Measurements from ENCODE around the gene TSPAN3. TPM values are rescaled to one million over a fixed set of nuclear protein-coding genes. Genes with fewer than 3 reads are reported as not detected.

Gene TSPAN3
- total and polyA plus RNA-seq, 8 donors, result 71.6 to 173 (median 89.2) TPM

DNA sequence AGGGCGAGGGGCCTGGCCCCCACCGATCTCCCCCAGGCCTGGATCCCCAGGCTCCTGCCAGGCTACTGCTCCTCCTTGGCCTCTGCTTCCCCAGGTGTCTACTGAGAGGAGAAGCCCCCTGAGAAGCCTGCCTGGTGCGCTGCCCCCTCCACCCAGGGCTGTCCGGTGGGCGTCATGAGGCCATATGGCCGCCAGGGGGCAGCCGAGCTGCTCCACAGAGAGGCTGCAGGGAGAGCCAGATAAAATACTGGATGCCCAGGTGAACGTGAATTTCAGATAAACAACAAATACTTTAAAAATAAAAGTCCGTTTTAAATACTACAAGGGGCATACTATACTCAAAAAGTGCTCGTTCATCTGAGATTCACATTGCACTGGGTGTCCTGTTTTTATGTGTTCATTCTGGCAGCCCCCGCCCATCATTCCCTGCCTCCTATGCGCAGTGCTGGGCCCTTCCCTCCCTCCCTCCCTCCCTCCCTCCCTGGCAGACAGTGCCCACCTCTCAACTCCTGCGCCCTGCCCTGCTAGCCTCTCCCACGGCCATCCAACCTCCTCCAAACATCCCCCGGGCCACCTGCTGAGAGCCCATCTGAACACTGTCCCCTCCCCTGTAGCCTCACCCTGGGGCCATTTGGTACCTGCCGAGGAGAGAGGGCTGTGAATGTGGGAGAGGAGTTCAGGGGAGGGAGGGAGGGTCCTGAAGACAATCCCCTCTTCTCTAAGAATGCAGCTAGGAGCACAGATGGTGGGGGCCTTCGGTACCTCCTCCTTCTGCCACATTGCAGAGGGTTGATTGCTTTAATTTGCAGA lies 46.4 kb downstream of the TSPAN3 start:
- Histone ChIP-seq H3K36me3 (no peaks in the 10 kb centered on the region), H3K9me3 (no peaks in the 10 kb centered on the region), H3K4me1 (peaks cover 0 to 4% (median 3%) of the 10 kb centered on the region in 3 donors), H3K27ac (no peak overlapping the region), H3K27me3 (no peaks in the 10 kb centered on the region), H3K4me3 (no peak overlapping the region)
- ATAC-seq (peak; percentile 67 to 82 (median 74)), DNase-seq (peak; percentile 44 to 92 (median 76)), FAIRE-seq (no peak)
- WGBS, 2 donors, result 29 to 32% methylated on average over 17 of the region's 17 CpGs
- intact Hi-C loops (cut with DNase I), result loop anchor here in 1 of 3 donors (10.0 kb wide), 1 partner anchor 520 kb away; no protein-coding TSS in a partner anchor
- peak; percentile 87 to 98 (median 94) for TF ChIP-seq CTCF (IDR thresholded peaks at IDR 0.05)

- Histone ChIP-seq H3K9me3 (no peaks in the 10 kb centered on the region), H3K36me3 (no peaks in the 10 kb centered on the region), H3K4me3 (no peak overlapping the region), H3K27ac (no peak overlapping the region), H3K27me3 (no peaks in the 10 kb centered on the region), H3K4me1 (peaks cover 0 to 4% (median 3%) of the 10 kb centered on the region in 3 donors)
- 50 to 56% methylated on average over 20 of the region's 20 CpGs for WGBS, 2 donors
- intact Hi-C loops (cut with DNase I), result loop anchor here in 1 of 3 donors (10.0 kb wide), 1 partner anchor 521 kb away; no protein-coding TSS in a partner anchor
- no peak for FAIRE-seq
- peak in 4 of 6 donors; percentile 1 to 49 (median 30) for DNase-seq
- TF ChIP-seq CTCF (IDR thresholded peaks at IDR 0.05), result no peak
- no peak for ATAC-seq
Measured at GRCh38 chr15:77023576-77024272, 47.2 kb downstream of the TSPAN3 start.

DNA sequence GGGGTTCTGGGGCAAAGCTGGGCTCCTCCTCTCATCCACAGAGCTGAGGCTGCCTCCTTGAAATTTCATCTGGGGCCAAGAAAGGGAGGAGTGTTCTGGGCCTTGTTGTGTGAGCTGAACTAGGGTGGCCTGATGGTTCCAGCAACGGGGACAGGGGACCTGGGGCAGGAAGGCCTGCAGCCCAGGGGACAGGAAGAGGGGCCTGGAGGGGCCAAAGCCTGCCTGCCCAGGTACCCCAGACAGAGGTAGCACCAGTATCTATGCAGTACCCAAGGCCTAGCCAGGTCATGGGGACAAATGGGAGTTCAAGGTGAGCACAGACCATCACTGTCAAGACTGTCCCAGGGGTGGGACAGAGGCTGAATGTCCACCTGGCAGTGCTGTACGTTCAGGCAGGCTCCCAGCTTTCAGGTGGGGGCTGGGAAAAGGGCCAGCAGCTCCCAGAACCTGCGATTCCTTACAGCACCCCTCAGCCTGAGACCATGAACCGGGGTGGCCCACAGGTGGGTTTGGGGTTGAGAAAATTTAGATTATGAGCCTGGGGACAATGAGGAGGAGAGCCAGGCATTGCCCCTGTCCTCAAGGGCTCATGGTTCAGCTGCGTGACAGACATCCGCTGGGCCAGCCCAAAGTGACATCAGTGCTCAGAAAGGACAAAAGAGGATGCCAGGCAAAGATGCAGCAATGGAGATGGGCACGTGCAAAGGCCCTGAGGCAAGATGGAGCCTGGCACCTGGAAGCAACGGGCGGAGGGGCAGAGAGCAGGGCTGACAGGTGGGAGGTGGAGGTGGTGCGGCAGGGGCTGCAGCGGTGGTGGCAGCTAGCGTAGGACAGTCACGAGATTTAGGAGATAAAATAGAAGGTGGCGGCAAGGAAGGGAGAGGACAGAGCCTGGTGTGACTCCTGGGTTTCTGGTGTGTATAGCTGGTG lies 48.0 kb downstream of the TSPAN3 start:
- no peaks in the 10 kb centered on the region for H3K9me3 ChIP-seq
- no peaks in the 10 kb centered on the region for H3K27me3 ChIP-seq
- H3K4me3 ChIP-seq, result no peak overlapping the region
- DNase-seq (peak in 3 of 6 donors; percentile 12 to 51 (median 43)), ATAC-seq (no peak), FAIRE-seq (no peak)
- H3K36me3 ChIP-seq, result no peaks in the 10 kb centered on the region
- H3K4me1 ChIP-seq, result no peaks in the 10 kb centered on the region
- TF ChIP-seq CTCF (IDR thresholded peaks at IDR 0.05), result no peak
- WGBS, 2 donors, result 86 to 87% methylated on average over 14 of the region's 14 CpGs
- no peak overlapping the region for H3K27ac ChIP-seq
- intact Hi-C loops (cut with DNase I), result loop anchor here in 1 of 3 donors (10.0 kb wide), 1 partner anchor 522 kb away; no protein-coding TSS in a partner anchor

DNA sequence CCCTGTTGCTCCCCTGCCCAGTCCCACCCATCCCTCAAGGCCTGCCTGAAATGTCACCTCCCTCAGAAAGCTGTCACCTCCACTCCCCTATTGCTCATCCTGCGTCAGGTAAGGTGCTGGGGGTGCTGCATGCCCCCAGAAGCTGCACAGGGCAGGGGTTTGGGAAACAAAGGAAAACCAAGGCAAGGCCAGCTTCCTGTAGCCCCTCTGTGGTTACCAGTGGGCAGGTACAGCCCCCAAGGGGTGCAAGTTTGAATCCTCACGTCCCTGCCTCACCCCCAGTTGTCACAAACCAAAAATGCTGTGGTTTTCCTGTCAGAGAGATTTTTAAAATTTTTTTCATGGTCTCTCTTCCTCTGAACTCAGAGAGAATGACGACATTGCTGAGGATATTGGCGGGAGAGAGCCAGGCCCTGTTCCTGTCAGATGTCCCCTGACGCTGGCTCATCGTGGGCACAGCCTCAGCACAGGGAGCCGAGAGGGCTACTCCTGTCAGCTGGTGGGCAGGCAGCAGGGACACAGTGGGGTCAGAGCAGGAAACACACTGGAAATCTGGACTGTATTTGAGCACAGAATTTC lies 49.0 kb downstream of the TSPAN3 start:
- Histone ChIP-seq H3K27ac (no peak overlapping the region), H3K4me1 (no peaks in the 10 kb centered on the region), H3K9me3 (no peaks in the 10 kb centered on the region), H3K27me3 (no peaks in the 10 kb centered on the region), H3K4me3 (no peak overlapping the region), H3K36me3 (no peaks in the 10 kb centered on the region)
- intact Hi-C loops (cut with DNase I), result loop anchor here in 1 of 3 donors (10.0 kb wide), 1 partner anchor 523 kb away; no protein-coding TSS in a partner anchor
- WGBS, 2 donors, result 80 to 84% methylated on average over 7 of the region's 7 CpGs
- peak in 1 of 6 donors; percentile 29 for DNase-seq
- ATAC-seq, result peak in 2 of 4 donors; percentile 24 to 39
- FAIRE-seq, result no peak
- no peak for TF ChIP-seq CTCF (IDR thresholded peaks at IDR 0.05)

Data from pancreas (tissue), 10 donors.